ENCODE results near the gene TMEM94. TPM values are rescaled to one million over a fixed set of nuclear protein-coding genes. Genes with fewer than 3 reads are reported as not detected.
"Not testable (repeated sequence)": the region's sequence is repeated elsewhere in the genome, so short reads cannot be mapped to it uniquely, and the experiment has no call there.

The TMEM94 gene
- total RNA-seq, 6 experiments from 2014 or later: 24.2 to 47.1 (median 29.6) TPM

- WGBS (ENCODE audit: insufficient coverage, low coverage, low lambda C conversion rate, missing lambda C conversion rate): 94% methylated on average over 2 of the region's 13 CpGs
These were observed 18.9 kb downstream of the TMEM94 start for GRCh38 chr17:75475144-75475835.

GRCh38 chr17:75475851-75476250, 19.4 kb downstream of the TMEM94 start:
- Histone ChIP-seq H3K9me3 (no peaks in the 10 kb centered on the region), H3K4me3 (no peak overlapping the region), H3K27ac (peak overlapping the region; percentile 26 to 53 (median 47)), H3K4me1 (peaks cover 0 to 20% (median 0%) of the 10 kb centered on the region in 4 donors), H3K27me3 (no peaks in the 10 kb centered on the region), H3K36me3 (peaks cover 0 to 7% (median 3%) of the 10 kb centered on the region in 4 donors)
- no peak for TF ChIP-seq POLR2A (IDR thresholded peaks at IDR 0.05)
- TF ChIP-seq CTCF (IDR thresholded peaks at IDR 0.05): no peak
- DNase-seq: no peak
- peak; percentile 47 to 69 (median 60) for ATAC-seq
- WGBS (ENCODE audit: insufficient coverage, low coverage, low lambda C conversion rate, missing lambda C conversion rate): no CpG with 5 or more reads among the region's 3 CpGs
- intact Hi-C loops (cut with DNase I): no loop called here

More at GRCh38 chr17:75475144-75475835, 18.9 kb downstream of the TMEM94 start:
- H3K9me3 ChIP-seq: no peaks in the 10 kb centered on the region
- H3K4me1 ChIP-seq: peaks cover 0 to 20% (median 0%) of the 10 kb centered on the region in 4 donors
- H3K27ac ChIP-seq: peak overlapping the region in 2 of 3 donors; percentile 47 to 53
- no peak for DNase-seq
- TF ChIP-seq POLR2A (IDR thresholded peaks at IDR 0.05) (no peak), CTCF (IDR thresholded peaks at IDR 0.05) (no peak)
- peak in 1 of 4 donors; percentile 10 for ATAC-seq
- intact Hi-C loops (cut with DNase I): no loop called here
- H3K36me3 ChIP-seq: peaks cover 0 to 7% (median 3%) of the 10 kb centered on the region in 4 donors
- H3K27me3 ChIP-seq: no peaks in the 10 kb centered on the region
- no peak overlapping the region for H3K4me3 ChIP-seq

- intact Hi-C loops (cut with DNase I): no loop called here
- H3K27me3 ChIP-seq: no peaks in the 10 kb centered on the region
- no peak for TF ChIP-seq CTCF (IDR thresholded peaks at IDR 0.05)
- TF ChIP-seq POLR2A (IDR thresholded peaks at IDR 0.05): no peak
- 63% methylated on average over 7 of the region's 8 CpGs for WGBS (ENCODE audit: insufficient coverage, low coverage, low lambda C conversion rate, missing lambda C conversion rate)
- peaks cover 0 to 20% (median 0%) of the 10 kb centered on the region in 4 donors for H3K4me1 ChIP-seq
- DNase-seq (no peak), ATAC-seq (peak; percentile 20 to 46 (median 30))
- no peak overlapping the region for H3K4me3 ChIP-seq
- no peaks in the 10 kb centered on the region for H3K9me3 ChIP-seq
- H3K36me3 ChIP-seq: peaks cover 0 to 7% (median 3%) of the 10 kb centered on the region in 4 donors
- H3K27ac ChIP-seq: peak overlapping the region; percentile 26 to 48 (median 47)
These were observed 19.8 kb downstream of the TMEM94 start for GRCh38 chr17:75476271-75476671.

- peaks cover 0 to 16% (median 0%) of the 10 kb centered on the region in 4 donors for H3K4me1 ChIP-seq
- no peaks in the 10 kb centered on the region for H3K27me3 ChIP-seq
- H3K27ac ChIP-seq: peak overlapping the region in 2 of 3 donors; percentile 34 to 48
- WGBS (ENCODE audit: insufficient coverage, low coverage, low lambda C conversion rate, missing lambda C conversion rate): 64% methylated on average over 4 of the region's 11 CpGs
- intact Hi-C loops (cut with DNase I): no loop called here
- H3K4me3 ChIP-seq: no peak overlapping the region
- TF ChIP-seq POLR2A (IDR thresholded peaks at IDR 0.05): no peak
- TF ChIP-seq CTCF (IDR thresholded peaks at IDR 0.05): no peak
- H3K9me3 ChIP-seq: no peaks in the 10 kb centered on the region
- peaks cover 0 to 7% (median 3%) of the 10 kb centered on the region in 4 donors for H3K36me3 ChIP-seq
- DNase-seq: no peak
- peak; percentile 36 to 61 (median 50) for ATAC-seq
These were observed 20.5 kb downstream of the TMEM94 start for GRCh38 chr17:75476752-75477489.

GRCh38 chr17:75477490-75477862, 21.0 kb downstream of the TMEM94 start:
- DNase-seq; intact Hi-C loops (cut with DNase I); H3K27me3 ChIP-seq; H3K4me3 ChIP-seq; ATAC-seq; H3K36me3 ChIP-seq; H3K9me3 ChIP-seq: not testable (repeated sequence)
- peak overlapping the region in 2 of 3 donors; percentile 34 to 48 for H3K27ac ChIP-seq
- 17% methylated on average over 1 of the region's 11 CpGs for WGBS (ENCODE audit: insufficient coverage, low coverage, low lambda C conversion rate, missing lambda C conversion rate)
- peaks cover 0 to 11% (median 0%) of the 10 kb centered on the region in 4 donors for H3K4me1 ChIP-seq
